K562 (cell line): ENCODE data around the gene TDG. TPM values are rescaled to one million over a fixed set of nuclear protein-coding genes. Genes with fewer than 3 reads are reported as not detected.

Experiments used
- CAMTA2 ChIP-seq: fragments of 250-450 bp; sonication (Bioruptor Pico); conservative IDR thresholded peaks from 2 replicates; pipeline ENCODE4 v1.5.1; 2022
- COPS2 ChIP-seq: fragments of 450-650 bp; conservative IDR thresholded peaks from 2 replicates; pipeline ENCODE4 v1.6.1; 2016; ENCODE audit warnings: mild to moderate bottlenecking, moderate library complexity
- DIDO1 ChIP-seq: fragments of 450-650 bp; IDR thresholded peaks from 2 replicates; pipeline ENCODE4 v1.6.1; 2016; ENCODE audit warnings: low read depth, missing biosample characterization, missing genetic modification characterization
- FOSL1 ChIP-seq: fragments of 200-800 bp; sonication (Bioruptor generic); conservative IDR thresholded peaks from 2 replicates; pipeline ENCODE4 v1.6.1; 2016; ENCODE audit warnings: missing genetic modification characterization, missing compliant biosample characterization
- FOXA3 ChIP-seq, 2 experiments: fragments of 450-650 bp in 1 of 2; sonication (generic) in 1 of 2; formaldehyde crosslinking; IDR thresholded peaks in 1 of 2; conservative IDR thresholded peaks in 1 of 2; 2 replicates each; pipeline versions ENCODE4 v1.4.0 to v1.8.0; 2020 to 2022; ENCODE audit warnings: mild to moderate bottlenecking in 2 of 2, missing genetic modification reagents in 1 of 2
- HOMEZ ChIP-seq: fragments of 250-450 bp; sonication (Bioruptor Pico); IDR thresholded peaks from 2 replicates; pipeline ENCODE4 v1.4.0; 2020; ENCODE audit warnings: mild to moderate bottlenecking, moderate library complexity
- LARP7 ChIP-seq: fragments of 450-650 bp; IDR thresholded peaks from 2 replicates; pipeline ENCODE4 v1.6.1; 2016
- MBD2 ChIP-seq: sonication (generic); IDR thresholded peaks from 2 replicates; pipeline ENCODE4 v1.6.1; 2016; ENCODE audit warnings: low read depth, borderline replicate concordance
- NR4A1 ChIP-seq, 2 experiments: fragments of 250-450 bp in 1 of 2; fragments of 450-650 bp in 1 of 2; sonication (Bioruptor Pico) in 1 of 2; IDR thresholded peaks; 2 replicates each; pipeline versions ENCODE4 v1.4.0 to v1.6.1; 2016 to 2020; ENCODE audit warnings: mild to moderate bottlenecking in 2 of 2, missing compliant biosample characterization in 1 of 2, missing genetic modification characterization in 1 of 2, moderate library complexity in 1 of 2
- POLR2B ChIP-seq: fragments of 450-650 bp; IDR thresholded peaks from 2 replicates; pipeline ENCODE4 v1.6.1; 2018; ENCODE audit warnings: low read depth; ENCODE audit not compliant: partially characterized antibody
- SIN3A ChIP-seq, 2 experiments: fragments of 150-350 bp in 1 of 2; IDR thresholded peaks; 2 replicates each; pipeline ENCODE4 v1.6.1; 2011 to 2016; ENCODE audit warnings: borderline replicate concordance in 2 of 2, low read depth in 2 of 2, low read length in 2 of 2, mild to moderate bottlenecking in 2 of 2, moderate library complexity in 2 of 2; ENCODE audit not compliant: control insufficient read depth in 1 of 2
- SMAD1 ChIP-seq: fragments of 150-350 bp; IDR thresholded peaks from 2 replicates; pipeline ENCODE4 v1.6.1; 2014; ENCODE audit warnings: low read length, low read depth; ENCODE audit not compliant: partially characterized antibody
- TAF1 ChIP-seq: IDR thresholded peaks from 2 replicates; pipeline ENCODE4 v1.6.1; 2011; ENCODE audit warnings: mild to moderate bottlenecking, low read length, moderate library complexity; ENCODE audit not compliant: insufficient read depth, control insufficient read depth, severe bottlenecking; ENCODE audit errors: extremely low read depth
- TAF7 ChIP-seq: fragments of 450-650 bp; IDR thresholded peaks from 2 replicates; pipeline ENCODE4 v1.6.1; 2016; ENCODE audit warnings: missing genetic modification characterization, missing compliant biosample characterization
- ZBTB26 ChIP-seq: fragments of 450-650 bp; formaldehyde crosslinking; IDR thresholded peaks from 2 replicates; pipeline ENCODE4 v1.4.0; 2022; ENCODE audit warnings: missing genetic modification characterization
- ZFP1 ChIP-seq: fragments of 450-650 bp; formaldehyde crosslinking; IDR thresholded peaks from 2 replicates; pipeline ENCODE4 v1.4.0; 2020; ENCODE audit warnings: mild to moderate bottlenecking, mixed read lengths
- ZNF133 ChIP-seq: fragments of 250-450 bp; sonication (Bioruptor Pico); IDR thresholded peaks from 2 replicates; pipeline ENCODE4 v1.4.0; 2020; ENCODE audit warnings: mild to moderate bottlenecking
- ZNF253 ChIP-seq: fragments of 250-450 bp; sonication (Bioruptor Pico); conservative IDR thresholded peaks from 2 replicates; pipeline ENCODE4 v1.6.1; 2021; ENCODE audit warnings: mild to moderate bottlenecking
- ZNF354B ChIP-seq: fragments of 250-450 bp; sonication (Bioruptor Pico); IDR thresholded peaks from 2 replicates; pipeline ENCODE4 v1.4.0; 2020
- polyA plus RNA-seq, 8 experiments: library from polyadenylated mRNA; depleted of rRNA in 4 of 8; stranded (reverse) in 5 of 8; unstranded in 3 of 8; fragments of >200 nt; fragmentation: Nextera tagmentation in 2 of 8; fragmentation: Illumina TruSeq in 1 of 8; extraction: Ambion mirVana in 2 of 8; extraction: Trizol in 1 of 8; gene quantifications; 2 replicates each; pipeline versions ENCODE4 v1.2.1 to v1.2.3, GENCODE V29; 2011 to 2014; ENCODE audit warnings: inconsistent platforms in 1 of 8, missing spikeins in 1 of 8
- total RNA-seq, 7 experiments: library from RNA; depleted of rRNA in 6 of 7; stranded (reverse); fragments of >200 nt in 6 of 7; fragmentation: Illumina TruSeq in 2 of 7; extraction: Trizol in 2 of 7; gene quantifications; 2 replicates each; pipeline versions ENCODE4 v1.2.1 to v1.2.3, GENCODE V29; 2011 to 2021; ENCODE audit warnings: low replicate concordance in 1 of 7
- TF ChIP-seq, protein P1 (sequence below): fragments of 450-650 bp; IDR thresholded peaks from 2 replicates; pipeline ENCODE4 v1.7.0; 2016; ENCODE audit warnings: borderline replicate concordance
- TF ChIP-seq, protein P2 (sequence below): IDR thresholded peaks from 2 replicates; pipeline ENCODE4 v1.6.1; 2012; ENCODE audit warnings: low read depth, low read length, improper control_type of control experiment, borderline replicate concordance

TDG gene
- total and polyA plus RNA-seq, 9 of the 15 experiments (the other 6 are each of a cell fraction or from before 2014, with no cell fraction given), result 37.6 to 77.2 (median 64.0) TPM

- TF ChIP-seq NR4A1 (CRISPR knock-in tag; IDR thresholded peaks at IDR 0.05), result no peak
- TF ChIP-seq NR4A1 (tag; IDR thresholded peaks at IDR 0.05), result no peak
- TF ChIP-seq MBD2, result peak; percentile 76
- TF ChIP-seq, protein P1, sequence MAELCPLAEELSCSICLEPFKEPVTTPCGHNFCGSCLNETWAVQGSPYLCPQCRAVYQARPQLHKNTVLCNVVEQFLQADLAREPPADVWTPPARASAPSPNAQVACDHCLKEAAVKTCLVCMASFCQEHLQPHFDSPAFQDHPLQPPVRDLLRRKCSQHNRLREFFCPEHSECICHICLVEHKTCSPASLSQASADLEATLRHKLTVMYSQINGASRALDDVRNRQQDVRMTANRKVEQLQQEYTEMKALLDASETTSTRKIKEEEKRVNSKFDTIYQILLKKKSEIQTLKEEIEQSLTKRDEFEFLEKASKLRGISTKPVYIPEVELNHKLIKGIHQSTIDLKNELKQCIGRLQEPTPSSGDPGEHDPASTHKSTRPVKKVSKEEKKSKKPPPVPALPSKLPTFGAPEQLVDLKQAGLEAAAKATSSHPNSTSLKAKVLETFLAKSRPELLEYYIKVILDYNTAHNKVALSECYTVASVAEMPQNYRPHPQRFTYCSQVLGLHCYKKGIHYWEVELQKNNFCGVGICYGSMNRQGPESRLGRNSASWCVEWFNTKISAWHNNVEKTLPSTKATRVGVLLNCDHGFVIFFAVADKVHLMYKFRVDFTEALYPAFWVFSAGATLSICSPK, result no peak
- TF ChIP-seq HOMEZ (CRISPR knock-in tag), result no peak
- no peak for TF ChIP-seq COPS2
- TF ChIP-seq, protein P2, sequence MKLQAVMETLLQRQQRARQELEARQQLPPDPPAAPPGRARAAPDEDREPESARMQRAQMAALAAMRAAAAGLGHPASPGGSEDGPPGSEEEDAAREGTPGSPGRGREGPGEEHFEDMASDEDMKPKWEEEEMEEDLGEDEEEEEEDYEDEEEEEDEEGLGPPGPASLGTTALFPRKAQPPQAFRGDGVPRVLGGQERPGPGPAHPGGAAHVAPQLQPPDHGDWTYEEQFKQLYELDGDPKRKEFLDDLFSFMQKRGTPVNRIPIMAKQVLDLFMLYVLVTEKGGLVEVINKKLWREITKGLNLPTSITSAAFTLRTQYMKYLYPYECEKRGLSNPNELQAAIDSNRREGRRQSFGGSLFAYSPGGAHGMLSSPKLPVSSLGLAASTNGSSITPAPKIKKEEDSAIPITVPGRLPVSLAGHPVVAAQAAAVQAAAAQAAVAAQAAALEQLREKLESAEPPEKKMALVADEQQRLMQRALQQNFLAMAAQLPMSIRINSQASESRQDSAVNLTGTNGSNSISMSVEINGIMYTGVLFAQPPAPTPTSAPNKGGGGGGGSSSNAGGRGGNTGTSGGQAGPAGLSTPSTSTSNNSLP, result no peak
- TF ChIP-seq ZBTB26 (CRISPR knock-in tag), result no peak
- TF ChIP-seq FOXA3 (CRISPR knock-in tag; conservative IDR thresholded peaks at IDR 0.05 in 1 of 2, IDR thresholded peaks at IDR 0.05 in 1 of 2), result no peak
- peak; percentile 56 for TF ChIP-seq SMAD1
- no peak for TF ChIP-seq ZNF253 (CRISPR knock-in tag)
- no peak for TF ChIP-seq ZFP1 (CRISPR knock-in tag)
- TF ChIP-seq FOSL1 (tag), result 0 out of 2 replicates have a peak, but pooled peaks have one; percentile 44
- TF ChIP-seq SIN3A (IDR thresholded peaks at IDR 0.05; ENCODE audit: borderline replicate concordance in 2 of 2, control insufficient read depth in 1 of 2, low read depth in 2 of 2, low read length in 2 of 2), result peak; percentile 56 to 84; a peak in 2 of 4 replicates
- peak; percentile 91 for TF ChIP-seq POLR2B
- TF ChIP-seq DIDO1 (tag), result peak; percentile 80
- no peak for TF ChIP-seq LARP7
- no peak for TF ChIP-seq ZNF354B (CRISPR knock-in tag)
- TF ChIP-seq CAMTA2 (CRISPR knock-in tag), result no peak
- no peak for TF ChIP-seq ZNF133 (CRISPR knock-in tag)
- TF ChIP-seq TAF1, result peak; percentile 83
- TF ChIP-seq TAF7 (tag), result peak; percentile 69
These were observed at the start of gene TDG (continued) for GRCh38 chr12:103965590-103966504.
